Stimulated activated naive CD8-positive, alpha-beta T cell treated with anti-CD3 and anti-CD28 coated beads, Interleukin-15, Interleukin-2, amounts not matched to agents 100 ng/mL and 50 ng/mL, for 24 hours (primary cell): ENCODE measurements around the gene ATP13A5.

Experiments used
- H3K27ac Mint-ChIP-seq: one replicate; pipeline ENCODE4 v1.8.0; 2021; ENCODE audit warnings: mild to moderate bottlenecking, mixed read lengths
- H3K27me3 Mint-ChIP-seq: one replicate; pipeline ENCODE4 v1.8.0; 2021; ENCODE audit warnings: mixed read lengths
- H3K36me3 Mint-ChIP-seq: one replicate; pipeline ENCODE4 v1.8.0; 2021; ENCODE audit warnings: low read depth, mixed read lengths
- H3K4me1 Mint-ChIP-seq: one replicate; pipeline ENCODE4 v1.8.0; 2021; ENCODE audit warnings: low read depth, mixed read lengths
- H3K4me3 Mint-ChIP-seq: one replicate; pipeline ENCODE4 v1.8.0; 2021; ENCODE audit warnings: mild to moderate bottlenecking, mixed read lengths
- H3K9me3 Mint-ChIP-seq: one replicate; pipeline ENCODE4 v1.8.0; 2021; ENCODE audit warnings: mixed read lengths

Gene ATP13A5

DNA sequence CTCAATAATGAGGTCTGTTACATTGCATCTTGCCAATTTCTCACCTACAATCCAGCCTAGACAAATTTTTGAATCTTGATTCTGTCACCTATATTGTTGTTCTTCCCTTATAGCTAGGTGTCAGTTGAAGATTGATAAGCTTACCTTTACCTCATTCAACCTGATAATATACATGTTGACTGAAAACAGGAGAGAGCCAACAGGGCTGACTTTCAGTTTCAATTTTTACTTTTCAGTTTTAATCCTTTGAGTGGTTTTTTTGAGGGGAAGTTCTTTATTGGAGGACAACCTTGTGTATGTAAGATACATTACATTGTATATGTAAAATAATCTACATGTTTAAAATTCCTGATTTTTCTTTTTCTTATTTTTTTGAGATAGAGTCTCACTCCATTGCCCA lies 5.8 kb downstream of the ATP13A5 start:
- Mint-ChIP-seq H3K27ac (no peak overlapping the region), H3K27me3 (peaks cover 20% of the 10 kb centered on the region), H3K36me3 (no peaks in the 10 kb centered on the region), H3K9me3 (no peaks in the 10 kb centered on the region), H3K4me1 (no peaks in the 10 kb centered on the region), H3K4me3 (no peak overlapping the region)

DNA sequence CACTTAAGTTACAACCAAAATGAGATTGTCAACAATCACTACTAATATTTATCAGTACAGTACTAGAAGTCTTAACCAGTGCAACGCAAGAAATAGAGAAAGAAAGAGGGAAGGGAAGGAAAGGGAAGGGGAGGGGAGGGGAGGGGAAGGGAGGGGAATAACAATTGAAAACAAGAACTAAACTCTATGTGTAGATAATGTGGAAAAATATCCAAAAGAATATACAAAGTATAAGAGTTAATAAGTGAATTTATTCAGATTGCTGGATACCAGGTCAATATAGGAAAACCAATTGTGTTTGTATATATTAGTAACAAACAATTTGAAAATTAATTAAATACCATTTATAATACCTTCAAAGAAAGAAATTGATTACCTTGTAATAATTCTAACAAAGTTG lies 10.7 kb downstream of the ATP13A5 start:
- Mint-ChIP-seq H3K4me1 (no peaks in the 10 kb centered on the region), H3K27ac (no peak overlapping the region), H3K9me3 (no peaks in the 10 kb centered on the region), H3K4me3 (no peak overlapping the region), H3K27me3 (peaks cover 18% of the 10 kb centered on the region), H3K36me3 (no peaks in the 10 kb centered on the region)

DNA sequence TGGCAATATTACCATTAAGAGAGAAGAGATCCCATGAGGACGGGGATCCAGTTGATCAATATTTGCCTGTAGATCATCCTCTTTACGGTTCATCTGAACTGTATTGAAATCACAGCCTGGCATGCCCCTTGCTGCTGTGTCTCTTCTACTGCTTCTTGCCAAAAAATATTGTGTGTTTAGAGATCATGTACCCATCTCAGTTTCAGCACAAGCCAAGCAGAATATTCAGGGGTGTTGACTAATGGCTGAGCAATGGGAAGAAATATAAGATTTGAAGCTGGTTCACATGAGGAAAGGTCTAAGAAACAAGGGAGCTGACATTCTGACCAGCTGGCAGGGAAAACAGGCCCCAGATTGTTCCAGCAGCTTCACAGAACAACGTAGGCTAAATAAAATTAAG lies 21.3 kb downstream of the ATP13A5 start:
- H3K27ac Mint-ChIP-seq: no peak overlapping the region
- no peaks in the 10 kb centered on the region for H3K4me1 Mint-ChIP-seq
- no peaks in the 10 kb centered on the region for H3K36me3 Mint-ChIP-seq
- H3K4me3 Mint-ChIP-seq: no peak overlapping the region
- peaks cover 7% of the 10 kb centered on the region for H3K27me3 Mint-ChIP-seq
- H3K9me3 Mint-ChIP-seq: no peaks in the 10 kb centered on the region

DNA sequence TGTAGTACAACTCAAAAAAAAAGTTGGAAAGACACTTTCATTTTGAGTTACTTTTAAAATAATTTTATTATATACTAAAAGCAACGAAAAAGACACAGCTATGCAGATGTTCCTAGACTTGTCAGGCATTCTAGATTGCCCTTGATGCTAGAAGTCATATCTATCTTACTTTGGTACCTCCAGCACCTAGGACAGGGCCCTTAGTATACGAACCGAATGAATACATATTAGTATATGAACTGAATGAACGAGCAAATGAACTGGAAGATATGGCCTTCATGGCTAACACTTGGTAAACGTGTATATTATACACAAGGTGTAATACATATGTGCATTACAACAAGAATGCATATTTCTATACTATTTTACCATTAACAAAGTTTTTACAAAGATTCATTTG lies 24.1 kb downstream of the ATP13A5 start:
- Mint-ChIP-seq H3K9me3 (no peaks in the 10 kb centered on the region), H3K4me3 (no peak overlapping the region), H3K4me1 (no peaks in the 10 kb centered on the region), H3K27ac (no peak overlapping the region), H3K36me3 (no peaks in the 10 kb centered on the region), H3K27me3 (peaks cover 4% of the 10 kb centered on the region)

DNA sequence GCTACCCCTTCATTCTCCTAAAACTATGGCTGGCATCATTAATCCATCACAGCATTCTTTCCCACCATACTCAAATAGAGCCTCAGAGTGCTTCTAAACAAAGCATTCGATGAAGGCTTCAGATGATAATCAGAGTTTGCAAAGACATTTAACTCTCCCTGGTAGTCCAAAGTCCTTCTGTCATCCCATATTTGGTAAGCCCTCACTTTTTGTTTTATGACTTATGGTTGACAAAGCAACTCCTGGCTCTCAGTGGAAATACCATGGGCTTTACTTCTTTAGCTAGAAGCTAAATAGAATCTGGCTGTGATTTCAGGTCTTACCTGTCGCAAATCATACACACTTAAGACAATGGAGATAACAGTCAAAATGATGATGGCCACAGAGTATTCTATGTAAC lies 27.8 kb downstream of the ATP13A5 start:
- Mint-ChIP-seq H3K4me1 (no peaks in the 10 kb centered on the region), H3K36me3 (no peaks in the 10 kb centered on the region), H3K4me3 (no peak overlapping the region), H3K9me3 (no peaks in the 10 kb centered on the region), H3K27me3 (peaks cover 4% of the 10 kb centered on the region), H3K27ac (no peak overlapping the region)

DNA sequence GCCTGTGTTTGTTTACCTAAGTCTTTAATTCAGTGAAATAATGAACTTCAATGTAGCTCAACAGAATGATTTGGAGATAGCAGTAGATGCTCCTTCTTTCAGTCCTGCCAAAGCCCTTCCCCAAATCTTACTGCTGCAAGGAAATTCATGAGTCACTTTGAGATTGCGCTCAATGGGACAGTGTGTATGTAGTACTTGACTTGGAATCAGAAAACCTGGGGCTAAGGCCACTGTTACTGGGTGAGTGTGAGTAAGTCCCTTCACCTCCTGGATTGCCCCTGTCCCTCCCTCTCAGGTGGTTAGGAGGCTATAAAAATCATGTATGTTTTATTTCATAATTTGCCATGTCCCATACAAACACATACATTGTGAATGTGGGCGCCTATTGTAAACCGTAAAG lies 29.9 kb downstream of the ATP13A5 start:
- Mint-ChIP-seq H3K36me3 (no peaks in the 10 kb centered on the region), H3K9me3 (no peaks in the 10 kb centered on the region), H3K4me3 (no peak overlapping the region), H3K27ac (no peak overlapping the region), H3K4me1 (no peaks in the 10 kb centered on the region), H3K27me3 (peaks cover 7% of the 10 kb centered on the region)

DNA sequence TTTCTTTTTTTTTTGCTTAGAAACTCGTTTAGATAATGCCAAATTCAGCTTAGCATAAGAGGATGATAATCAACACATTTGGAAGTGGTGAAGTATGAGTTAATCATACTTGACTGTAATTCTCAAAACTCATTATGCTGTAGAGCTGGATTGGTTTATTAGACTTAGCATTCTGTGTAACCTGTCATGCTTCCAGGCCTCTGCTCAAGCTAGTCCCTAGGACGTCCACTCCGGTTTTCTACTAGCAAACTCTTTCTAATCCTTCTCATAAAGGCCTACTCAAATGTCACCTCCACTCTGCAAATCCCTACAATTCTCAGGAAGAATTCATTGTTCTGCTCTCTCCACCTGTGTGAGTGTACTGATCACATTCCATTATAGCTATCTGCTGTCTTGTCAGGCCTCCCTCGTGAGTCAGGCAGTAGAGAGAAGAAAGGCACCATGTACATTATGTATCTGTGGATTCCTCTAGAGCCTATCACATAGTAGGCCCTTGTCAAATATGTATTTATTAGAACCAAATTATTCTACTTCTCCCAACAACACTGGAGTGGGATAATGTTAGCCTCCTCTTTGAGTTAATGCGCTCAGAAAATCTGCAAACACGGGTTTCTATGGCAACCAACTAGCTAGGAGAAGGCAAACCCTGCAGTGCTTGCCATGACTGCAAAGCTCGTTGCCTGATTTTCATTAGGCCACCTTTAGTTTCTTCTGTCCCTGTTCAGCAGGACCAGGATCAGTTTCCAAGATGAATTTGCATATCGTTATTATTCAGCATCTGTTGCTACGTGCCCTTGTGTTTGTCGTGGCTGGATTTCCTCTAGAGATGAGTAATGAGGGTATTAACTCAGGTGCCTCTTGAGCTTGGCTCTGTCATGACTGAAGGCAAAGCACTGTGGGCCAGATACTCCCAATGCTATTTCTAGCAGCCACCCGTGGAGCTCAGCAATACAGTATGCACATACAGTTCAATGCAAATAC lies 30.7 kb downstream of the ATP13A5 start:
- H3K36me3 Mint-ChIP-seq: no peaks in the 10 kb centered on the region
- no peaks in the 10 kb centered on the region for H3K9me3 Mint-ChIP-seq
- no peak overlapping the region for H3K27ac Mint-ChIP-seq
- H3K4me3 Mint-ChIP-seq: no peak overlapping the region
- peaks cover 9% of the 10 kb centered on the region for H3K27me3 Mint-ChIP-seq
- H3K4me1 Mint-ChIP-seq: no peaks in the 10 kb centered on the region

DNA sequence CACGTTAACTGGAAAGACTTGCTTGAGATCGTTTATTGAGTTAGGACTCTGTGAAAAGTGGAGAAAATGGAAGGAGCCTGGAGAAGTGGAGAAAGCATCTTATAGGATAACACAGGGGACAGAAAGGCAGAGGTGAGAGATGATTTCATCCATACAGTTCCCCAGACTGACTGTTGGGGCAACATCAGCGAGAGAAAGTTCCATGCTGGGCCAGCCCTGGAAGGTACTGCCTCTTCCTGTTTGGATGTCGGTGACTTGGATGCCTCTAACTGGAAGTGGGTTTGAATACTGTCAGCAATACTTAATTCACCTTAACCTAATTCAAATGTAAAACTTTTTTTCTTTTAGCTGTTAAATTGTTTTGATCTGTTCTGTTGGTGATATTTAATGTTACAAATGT lies 32.3 kb downstream of the ATP13A5 start:
- Mint-ChIP-seq H3K4me3 (no peak overlapping the region), H3K4me1 (no peaks in the 10 kb centered on the region), H3K36me3 (no peaks in the 10 kb centered on the region), H3K27ac (no peak overlapping the region), H3K9me3 (no peaks in the 10 kb centered on the region), H3K27me3 (peaks cover 8% of the 10 kb centered on the region)

DNA sequence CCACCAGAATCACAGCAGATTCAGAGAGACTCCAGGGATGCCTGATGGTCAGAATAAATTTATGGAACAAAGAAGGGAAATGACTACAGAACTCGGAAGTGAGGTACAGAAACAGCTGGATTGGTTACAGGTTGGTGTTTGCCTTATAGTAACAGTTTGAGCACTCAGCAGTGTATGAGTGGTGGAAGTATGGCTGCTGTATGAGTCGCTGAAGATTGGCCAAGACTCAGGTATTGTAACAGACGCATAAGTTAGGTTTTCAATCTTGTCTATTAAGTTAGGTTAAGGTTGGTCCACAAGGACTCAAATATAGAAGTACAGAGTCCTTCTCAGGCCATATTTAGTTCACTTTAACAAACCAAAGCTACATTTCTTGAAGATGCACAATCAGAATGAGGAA lies 33.1 kb downstream of the ATP13A5 start:
- Mint-ChIP-seq H3K27ac (no peak overlapping the region), H3K27me3 (peaks cover 10% of the 10 kb centered on the region), H3K9me3 (no peaks in the 10 kb centered on the region), H3K4me3 (no peak overlapping the region), H3K4me1 (no peaks in the 10 kb centered on the region), H3K36me3 (no peaks in the 10 kb centered on the region)

DNA sequence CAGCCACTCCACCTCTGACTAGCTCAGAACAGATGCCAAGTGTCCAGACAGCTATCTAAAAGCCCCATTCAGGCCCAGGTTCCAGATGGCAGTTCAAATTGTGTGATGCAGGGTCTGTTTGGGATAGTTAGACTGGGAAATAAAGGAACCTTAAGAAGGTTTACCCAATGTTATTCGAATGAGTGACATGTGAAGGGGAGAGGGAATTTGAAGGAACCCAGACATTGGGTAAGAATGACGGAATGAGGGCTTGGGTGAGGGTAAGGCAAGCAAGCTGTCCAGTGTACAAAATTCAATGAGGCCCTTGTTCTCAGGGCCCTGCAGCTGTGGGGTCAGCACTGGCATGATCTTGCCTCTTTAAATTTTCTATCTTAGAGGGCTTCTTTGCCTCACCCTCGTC lies 34.1 kb downstream of the ATP13A5 start:
- Mint-ChIP-seq H3K27ac (no peak overlapping the region), H3K4me1 (no peaks in the 10 kb centered on the region), H3K4me3 (no peak overlapping the region), H3K9me3 (no peaks in the 10 kb centered on the region), H3K27me3 (peaks cover 10% of the 10 kb centered on the region), H3K36me3 (no peaks in the 10 kb centered on the region)

DNA sequence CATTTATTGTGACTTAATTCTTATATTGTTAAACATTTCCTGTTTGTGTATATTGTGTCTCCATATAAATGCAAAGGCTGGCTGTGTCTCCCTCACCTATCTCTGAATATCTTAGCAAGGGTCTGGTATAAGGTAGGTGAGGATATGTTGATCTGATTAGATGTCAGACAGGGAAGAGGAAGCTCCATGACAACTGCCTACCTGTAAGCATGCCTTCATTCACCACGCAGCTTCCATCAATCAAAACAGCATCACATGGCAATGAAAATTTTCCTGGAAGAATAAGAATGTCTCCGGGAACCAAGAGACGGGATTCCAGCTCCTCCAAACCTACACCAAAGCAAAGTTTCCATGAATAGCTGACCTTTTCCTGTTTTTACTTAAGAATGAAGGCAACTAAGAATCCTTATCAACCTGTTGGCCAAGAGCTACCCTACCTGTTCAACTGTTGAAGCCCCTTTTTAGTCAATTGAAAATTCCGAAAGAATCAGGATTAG lies 34.8 kb downstream of the ATP13A5 start:
- no peaks in the 10 kb centered on the region for H3K36me3 Mint-ChIP-seq
- H3K27me3 Mint-ChIP-seq: peaks cover 10% of the 10 kb centered on the region
- H3K4me3 Mint-ChIP-seq: no peak overlapping the region
- no peaks in the 10 kb centered on the region for H3K4me1 Mint-ChIP-seq
- no peak overlapping the region for H3K27ac Mint-ChIP-seq
- no peaks in the 10 kb centered on the region for H3K9me3 Mint-ChIP-seq

DNA sequence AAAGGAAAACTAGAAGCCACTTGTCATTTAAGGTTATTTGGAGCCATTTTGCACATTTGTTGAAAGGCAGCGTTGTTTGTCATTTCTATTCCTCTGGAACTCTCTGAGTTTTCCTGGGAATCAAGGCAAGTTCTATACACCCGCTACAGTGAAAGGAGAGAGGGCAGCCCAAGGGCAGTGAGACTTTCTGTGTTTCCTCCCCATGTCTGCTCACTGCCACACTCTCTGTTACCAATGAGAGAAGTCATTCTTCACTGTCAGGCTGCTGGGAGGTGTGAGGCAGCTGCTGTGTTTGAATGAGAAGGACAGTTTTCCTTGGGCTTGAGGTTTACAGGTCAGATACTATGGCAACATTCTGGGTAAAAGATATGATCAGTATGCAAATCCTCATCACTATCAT lies 36.0 kb downstream of the ATP13A5 start:
- Mint-ChIP-seq H3K27me3 (peaks cover 10% of the 10 kb centered on the region), H3K4me3 (no peak overlapping the region), H3K36me3 (no peaks in the 10 kb centered on the region)

DNA sequence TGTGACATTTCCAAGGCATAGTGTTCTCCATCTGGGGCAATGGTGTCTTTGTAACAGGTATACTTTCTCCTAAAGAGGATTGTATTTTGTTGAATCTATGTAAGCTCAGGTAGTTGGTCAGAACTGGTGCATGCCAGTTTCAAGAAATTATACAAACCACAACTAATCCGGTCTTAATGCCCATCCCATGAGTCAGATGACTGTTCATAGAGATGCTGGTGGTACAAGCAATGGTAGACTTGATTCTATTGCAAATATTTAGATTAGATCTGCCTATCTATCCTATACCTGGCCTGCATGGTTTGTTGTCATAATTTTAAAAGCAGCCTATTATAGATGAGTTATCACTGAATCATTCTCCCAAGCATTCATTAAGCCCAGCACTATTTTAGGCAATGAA lies 43.5 kb downstream of the ATP13A5 start:
- no peaks in the 10 kb centered on the region for H3K36me3 Mint-ChIP-seq
- no peaks in the 10 kb centered on the region for H3K4me1 Mint-ChIP-seq
- H3K9me3 Mint-ChIP-seq: no peaks in the 10 kb centered on the region
- no peak overlapping the region for H3K4me3 Mint-ChIP-seq
- peaks cover 5% of the 10 kb centered on the region for H3K27me3 Mint-ChIP-seq
- no peak overlapping the region for H3K27ac Mint-ChIP-seq

More for the DNA sequence above, 36.0 kb downstream of the ATP13A5 start:
- Mint-ChIP-seq H3K9me3 (no peaks in the 10 kb centered on the region), H3K27ac (no peak overlapping the region), H3K4me1 (no peaks in the 10 kb centered on the region)

DNA sequence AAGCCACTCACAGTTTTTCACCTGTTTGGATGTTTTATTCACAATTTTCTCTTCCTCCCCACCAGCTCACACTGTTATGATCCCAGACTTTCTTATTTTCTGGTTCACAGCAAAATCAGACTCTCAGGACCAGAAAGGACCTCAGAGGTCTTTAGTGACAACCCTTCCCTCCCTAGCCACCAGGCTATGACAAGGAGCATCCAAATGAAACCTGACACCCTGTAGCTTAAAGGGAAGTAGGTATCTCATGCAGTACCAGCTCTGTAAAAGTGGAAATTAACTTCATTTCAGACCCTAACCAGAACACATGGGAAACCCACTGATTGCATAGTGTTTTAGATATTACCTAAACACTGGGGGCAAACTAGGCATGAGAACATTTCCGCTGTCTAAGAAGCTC lies 45.3 kb downstream of the ATP13A5 start:
- Mint-ChIP-seq H3K4me1 (no peaks in the 10 kb centered on the region), H3K27me3 (peaks cover 5% of the 10 kb centered on the region), H3K27ac (no peak overlapping the region), H3K36me3 (no peaks in the 10 kb centered on the region), H3K9me3 (no peaks in the 10 kb centered on the region), H3K4me3 (no peak overlapping the region)

DNA sequence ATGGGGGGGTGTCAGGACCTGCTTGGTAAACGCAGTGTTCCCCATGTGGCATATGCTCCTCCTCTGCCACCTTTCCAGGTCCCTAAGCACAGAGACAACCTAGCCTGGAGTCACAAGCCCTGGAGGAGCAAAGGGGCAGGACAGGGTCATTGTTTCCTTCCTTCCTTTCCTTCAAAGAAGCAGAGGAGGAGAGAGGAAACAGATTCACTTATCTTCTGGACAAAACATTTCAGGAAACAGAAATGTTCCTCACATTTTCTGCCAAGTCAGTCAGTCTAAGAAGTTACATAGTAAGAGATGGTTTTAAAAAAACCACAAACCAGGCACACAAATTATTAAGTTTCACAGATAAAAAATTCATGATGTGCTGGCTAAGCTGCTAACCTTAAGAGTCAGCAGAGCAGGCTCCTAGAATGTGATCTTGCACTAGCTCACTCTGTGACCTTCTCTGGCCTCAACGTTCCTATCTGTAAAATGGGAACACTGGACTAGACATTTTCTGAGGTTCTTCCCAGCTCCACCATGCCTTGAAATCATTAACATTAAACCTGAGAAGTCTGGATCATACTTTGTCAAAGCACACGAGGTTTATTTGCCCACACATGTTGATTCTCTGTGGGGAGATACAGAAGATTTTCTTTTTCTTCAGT lies 47.9 kb downstream of the ATP13A5 start:
- H3K9me3 Mint-ChIP-seq: no peaks in the 10 kb centered on the region
- no peak overlapping the region for H3K27ac Mint-ChIP-seq
- no peaks in the 10 kb centered on the region for H3K4me1 Mint-ChIP-seq
- no peak overlapping the region for H3K4me3 Mint-ChIP-seq
- no peaks in the 10 kb centered on the region for H3K36me3 Mint-ChIP-seq
- H3K27me3 Mint-ChIP-seq: peaks cover 5% of the 10 kb centered on the region
